Neuronal stem cell (in vitro differentiated cells): ENCODE measurements around the gene TWF2.

Source experiments
- DNase-seq: peaks from one replicate; pipeline ENCODE4 v3.0.0-alpha.2; 2013; ENCODE audit warnings: low spot score
- H2AFZ ChIP-seq: one replicate; pipeline ENCODE4 v1.6.1; 2013; ENCODE audit warnings: mild to moderate bottlenecking, low read length, inconsistent platforms
- H2AK5ac ChIP-seq: 2 replicates; pipeline ENCODE4 v1.6.1; 2013; ENCODE audit warnings: low read depth, mild to moderate bottlenecking, inconsistent platforms, low read length, moderate library complexity, mixed read lengths
- H2BK120ac ChIP-seq: 2 replicates; pipeline ENCODE4 v1.6.1; 2013; ENCODE audit warnings: low read depth, mild to moderate bottlenecking, inconsistent platforms, low read length, moderate library complexity, mixed read lengths
- H2BK12ac ChIP-seq: one replicate; pipeline ENCODE4 v1.6.1; 2013; ENCODE audit warnings: low read length, inconsistent platforms
- H2BK15ac ChIP-seq: 2 replicates; pipeline ENCODE4 v1.6.1; 2013; ENCODE audit warnings: mild to moderate bottlenecking, low read length, inconsistent platforms, mixed read lengths
- H2BK5ac ChIP-seq: one replicate; pipeline ENCODE4 v1.6.1; 2013; ENCODE audit warnings: inconsistent platforms, mild to moderate bottlenecking, low read length, moderate library complexity
- H3K14ac ChIP-seq: one replicate; pipeline ENCODE4 v1.6.1; 2013; ENCODE audit warnings: low read length, inconsistent platforms
- H3K18ac ChIP-seq: 2 replicates; pipeline ENCODE4 v1.6.1; 2013; ENCODE audit warnings: low read length, inconsistent platforms
- H3K23ac ChIP-seq: 2 replicates; pipeline ENCODE4 v1.6.1; 2013; ENCODE audit warnings: low read depth, mild to moderate bottlenecking, mixed read lengths, low read length, inconsistent platforms; ENCODE audit not compliant: poor library complexity
- H3K27ac ChIP-seq: replicated peaks from 3 replicates; pipeline ENCODE4 v1.5.1; 2013; ENCODE audit warnings: low read length, inconsistent platforms
- H3K27me3 ChIP-seq, 3 experiments: 2 replicates each; pipeline ENCODE4 v1.6.1; 2013; ENCODE audit warnings: low read length in 3 of 3, mild to moderate bottlenecking in 2 of 3, inconsistent platforms in 1 of 3, low read depth in 1 of 3, mixed read lengths in 1 of 3, moderate library complexity in 1 of 3; ENCODE audit not compliant: control insufficient read depth in 3 of 3, insufficient read depth in 3 of 3
- H3K36me3 ChIP-seq, 2 donors: replicated peaks in 1 of 2; 2 replicates each; pipeline ENCODE4 v1.6.1; 2013; ENCODE audit warnings: low read length in 2 of 2; ENCODE audit not compliant: control insufficient read depth in 2 of 2, insufficient read depth in 2 of 2
- H3K4ac ChIP-seq: 2 replicates; pipeline ENCODE4 v1.6.1; 2013; ENCODE audit warnings: inconsistent platforms, mild to moderate bottlenecking, low read length, moderate library complexity
- H3K4me1 ChIP-seq, 2 donors: 1 replicate in 1 of 2; 2 replicates in 1 of 2; pipeline ENCODE4 v1.6.1; 2013; ENCODE audit warnings: low read length in 2 of 2, low read depth in 1 of 2; ENCODE audit not compliant: control insufficient read depth in 2 of 2, insufficient read depth in 1 of 2
- H3K4me2 ChIP-seq: one replicate; pipeline ENCODE4 v1.6.1; 2013; ENCODE audit warnings: mild to moderate bottlenecking, low read length, inconsistent platforms; ENCODE audit not compliant: insufficient read depth, poor library complexity, severe bottlenecking
- H3K4me3 ChIP-seq, 2 donors: 2 replicates each; pipeline ENCODE4 v1.5.1; 2013; ENCODE audit warnings: low read length in 2 of 2, mild to moderate bottlenecking in 2 of 2, inconsistent platforms in 1 of 2, moderate library complexity in 1 of 2
- H3K79me1 ChIP-seq: one replicate; pipeline ENCODE4 v1.6.1; 2013; ENCODE audit warnings: low read depth, mild to moderate bottlenecking, inconsistent platforms, low read length, moderate library complexity
- H3K9ac ChIP-seq: one replicate; pipeline ENCODE4 v1.6.1; 2013; ENCODE audit warnings: mild to moderate bottlenecking, low read depth, low read length, inconsistent platforms; ENCODE audit not compliant: poor library complexity
- H3K9me3 ChIP-seq, 2 donors: replicated peaks in 1 of 2; 2 replicates each; pipeline versions ENCODE3 to v1.6.1; 2013; ENCODE audit warnings: low read length in 2 of 2, mild to moderate bottlenecking in 2 of 2, inconsistent platforms in 1 of 2, low read depth in 1 of 2, mixed read lengths in 1 of 2, moderate library complexity in 1 of 2; ENCODE audit not compliant: control insufficient read depth in 2 of 2, insufficient read depth in 1 of 2
- H4K8ac ChIP-seq: one replicate; pipeline ENCODE4 v1.6.1; 2013; ENCODE audit warnings: low read depth, mild to moderate bottlenecking, inconsistent platforms, low read length, moderate library complexity
- H4K91ac ChIP-seq: one replicate; pipeline ENCODE4 v1.6.1; 2013; ENCODE audit warnings: low read length, low read depth, mild to moderate bottlenecking, inconsistent platforms; ENCODE audit not compliant: poor library complexity
- WGBS, 2 donors: extraction: QIAGEN DNeasy Blood & Tissue Kit; methylation state at CpG; one replicate each; pipeline ENCODE4 v1.1.7; 2013; ENCODE audit warnings: missing lambda C conversion rate in 2 of 2, mixed read lengths in 1 of 2; ENCODE audit not compliant: insufficient read length in 2 of 2, insufficient replicate concordance in 1 of 2; ENCODE audit errors: extremely low coverage in 2 of 2; 5-methylcytosine and 5-hydroxymethylcytosine counted together

TWF2 gene

DNA sequence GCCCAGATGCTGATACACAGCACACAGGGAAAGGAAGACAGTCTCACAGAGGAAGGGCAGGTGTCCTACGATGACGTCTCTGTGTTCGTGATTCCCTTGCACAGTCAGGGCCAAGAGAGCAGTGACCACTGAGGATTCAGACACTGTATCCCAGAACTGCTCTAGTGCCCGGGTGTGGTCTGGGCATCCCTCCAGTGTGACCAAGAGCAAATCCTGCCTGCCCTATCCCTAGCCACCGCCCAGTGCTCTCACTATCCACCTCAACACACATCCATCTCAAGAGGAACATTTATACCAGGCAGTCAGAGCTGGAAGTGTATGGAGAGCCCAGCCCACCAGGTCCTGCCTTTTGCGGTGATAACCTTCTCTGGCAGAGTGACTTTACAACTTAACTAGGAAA is 10.7 kb upstream of the TWF2 start:
- Histone ChIP-seq H2BK5ac (no peak overlapping the region), H3K23ac (no peak overlapping the region), H3K27ac (no peak overlapping the region), H3K9me3 (no peaks in the 10 kb centered on the region), H2AK5ac (no peak overlapping the region), H4K91ac (no peak overlapping the region), H2BK120ac (no peak overlapping the region), H3K14ac (no peak overlapping the region), H3K4me2 (no peak overlapping the region), H3K27me3 (peaks cover 0 to 20% (median 0%) of the 10 kb centered on the region in 3 experiments), H3K36me3 (peaks cover 16 to 59% of the 10 kb centered on the region in 2 donors), H3K9ac (no peak overlapping the region), H3K4me3 (no peak overlapping the region), H3K4ac (no peak overlapping the region), H3K18ac (no peak overlapping the region), H3K79me1 (no peaks in the 10 kb centered on the region), H2BK12ac (no peak overlapping the region), H3K4me1 (peaks cover 0 to 5% of the 10 kb centered on the region in 2 donors), H2AFZ (no peak overlapping the region), H4K8ac (no peak overlapping the region), H2BK15ac (no peak overlapping the region)
- WGBS, 2 donors: no CpG with 5 or more reads among the region's 6 CpGs
- no peak for DNase-seq

DNA sequence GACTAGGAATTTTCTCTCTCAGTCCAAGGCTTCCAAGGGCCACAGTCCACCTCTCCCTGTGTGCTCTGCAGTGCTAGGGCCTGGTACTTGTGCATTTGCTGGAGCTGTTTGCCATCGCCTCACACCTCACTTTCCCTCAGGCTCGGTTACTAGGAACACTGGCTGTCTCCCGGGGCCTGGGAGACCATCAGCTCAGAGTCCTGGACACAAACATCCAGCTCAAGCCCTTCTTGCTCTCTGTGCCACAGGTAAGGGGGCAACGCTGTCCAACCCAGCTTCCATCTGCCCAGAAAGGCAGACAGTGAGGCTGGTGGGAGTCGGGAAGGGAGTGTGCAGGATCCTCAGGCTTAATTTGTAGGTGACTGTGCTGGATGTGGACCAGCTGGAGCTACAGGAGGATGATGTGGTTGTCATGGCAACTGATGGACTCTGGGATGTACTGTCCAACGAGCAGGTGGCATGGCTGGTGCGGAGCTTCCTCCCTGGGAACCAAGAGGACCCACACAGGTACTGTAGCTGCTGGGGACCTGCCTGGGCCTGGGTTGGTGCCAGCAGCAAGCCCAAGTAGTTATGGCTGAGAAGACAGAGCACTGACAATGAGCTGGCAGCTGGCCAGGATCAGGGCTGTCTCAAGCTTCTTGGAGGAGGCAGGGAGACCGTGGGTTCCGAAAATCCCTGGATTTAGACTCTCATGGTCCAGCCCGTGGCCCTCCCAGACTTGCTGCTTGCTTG is 10.0 kb upstream of the TWF2 start:
- H3K18ac ChIP-seq: no peak overlapping the region
- no peak overlapping the region for H2BK120ac ChIP-seq
- no peak overlapping the region for H3K23ac ChIP-seq
- no peak overlapping the region for H2AFZ ChIP-seq
- no peak overlapping the region for H2AK5ac ChIP-seq
- no peak overlapping the region for H2BK12ac ChIP-seq
- H3K9ac ChIP-seq: no peak overlapping the region
- no peak overlapping the region for H3K27ac ChIP-seq
- H4K91ac ChIP-seq: no peak overlapping the region
- no peaks in the 10 kb centered on the region for H3K9me3 ChIP-seq
- H3K14ac ChIP-seq: no peak overlapping the region
- no peaks in the 10 kb centered on the region for H3K79me1 ChIP-seq
- peaks cover 0 to 5% of the 10 kb centered on the region in 2 donors for H3K4me1 ChIP-seq
- no peak overlapping the region for H2BK15ac ChIP-seq
- H3K4ac ChIP-seq: no peak overlapping the region
- WGBS, 2 donors: no CpG with 5 or more reads among the region's 10 CpGs
- no peak overlapping the region for H3K4me3 ChIP-seq
- H3K27me3 ChIP-seq: peaks cover 0 to 25% (median 0%) of the 10 kb centered on the region in 3 experiments
- H3K36me3 ChIP-seq: peaks cover 13 to 52% of the 10 kb centered on the region in 2 donors
- no peak for DNase-seq
- no peak overlapping the region for H4K8ac ChIP-seq
- H2BK5ac ChIP-seq: no peak overlapping the region
- no peak overlapping the region for H3K4me2 ChIP-seq

DNA sequence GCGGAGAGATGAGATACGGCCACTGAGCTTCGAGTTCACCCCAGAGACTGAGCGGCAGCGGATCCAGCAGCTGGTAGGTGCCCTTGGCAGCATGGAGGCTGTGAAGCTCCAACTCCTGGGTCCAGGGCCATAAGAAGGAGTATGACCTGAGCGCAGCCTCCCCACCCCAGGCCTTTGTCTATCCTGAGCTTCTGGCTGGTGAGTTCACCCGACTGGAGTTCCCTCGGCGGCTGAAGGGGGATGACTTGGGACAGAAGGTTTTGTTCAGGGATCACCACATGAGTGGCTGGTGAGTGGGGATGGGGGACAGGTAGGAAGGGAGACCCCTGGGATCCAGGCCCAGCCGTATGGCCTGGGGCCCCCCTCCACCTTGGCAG is 9.2 kb upstream of the TWF2 start:
- H3K9ac ChIP-seq: no peak overlapping the region
- no peak overlapping the region for H2AFZ ChIP-seq
- H2AK5ac ChIP-seq: no peak overlapping the region
- H4K8ac ChIP-seq: no peak overlapping the region
- H3K4me2 ChIP-seq: no peak overlapping the region
- peaks cover 0 to 26% (median 0%) of the 10 kb centered on the region in 3 experiments for H3K27me3 ChIP-seq
- no peak overlapping the region for H3K27ac ChIP-seq
- no peak overlapping the region for H3K14ac ChIP-seq
- peaks cover 4 to 7% of the 10 kb centered on the region in 2 donors for H3K9me3 ChIP-seq
- no CpG with 5 or more reads among the region's 10 CpGs for WGBS, 2 donors
- H2BK15ac ChIP-seq: no peak overlapping the region
- H3K4me1 ChIP-seq: peaks cover 0 to 5% of the 10 kb centered on the region in 2 donors
- H3K79me1 ChIP-seq: no peaks in the 10 kb centered on the region
- H2BK12ac ChIP-seq: no peak overlapping the region
- H3K18ac ChIP-seq: no peak overlapping the region
- DNase-seq: no peak
- no peak overlapping the region for H4K91ac ChIP-seq
- H2BK5ac ChIP-seq: no peak overlapping the region
- no peak overlapping the region for H3K23ac ChIP-seq
- peaks cover 6 to 44% of the 10 kb centered on the region in 2 donors for H3K36me3 ChIP-seq
- no peak overlapping the region for H3K4me3 ChIP-seq
- H2BK120ac ChIP-seq: no peak overlapping the region
- no peak overlapping the region for H3K4ac ChIP-seq

DNA sequence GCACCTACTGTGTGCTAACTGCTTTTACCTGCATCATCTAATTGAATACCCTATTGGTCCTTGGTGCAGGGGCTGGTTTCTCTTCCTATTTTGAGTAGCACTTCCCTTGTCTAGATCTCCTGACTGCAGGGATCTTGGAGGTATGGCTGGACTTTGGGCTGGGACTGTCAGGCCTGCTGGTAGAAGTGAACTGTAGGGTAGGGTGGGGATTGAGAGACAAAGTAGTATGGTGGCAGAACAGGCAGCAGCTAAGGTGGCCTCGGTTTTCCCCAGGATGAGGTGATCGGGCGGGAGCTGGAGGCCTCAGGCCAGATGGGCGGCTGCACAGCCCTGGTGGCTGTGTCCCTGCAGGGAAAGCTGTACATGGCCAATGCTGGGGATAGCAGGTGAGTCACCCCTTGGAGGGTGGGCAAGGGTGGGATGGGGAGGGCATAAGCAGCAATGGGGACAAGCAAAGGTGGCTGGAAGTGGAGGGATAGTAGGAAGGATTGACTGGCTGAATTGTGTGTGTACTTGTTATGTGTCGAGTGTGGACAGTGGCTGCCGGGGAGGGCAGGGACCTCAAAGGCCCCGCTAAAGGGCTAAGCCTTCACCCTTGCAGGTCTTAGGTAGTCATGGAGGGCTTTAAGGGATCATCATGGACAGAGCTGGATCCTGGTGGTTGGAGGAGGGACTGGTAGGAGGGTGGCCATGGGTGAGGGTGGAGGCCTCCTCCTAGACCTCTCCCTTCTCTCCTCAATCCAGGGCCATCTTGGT is 8.6 kb upstream of the TWF2 start:
- no peak overlapping the region for H4K91ac ChIP-seq

More for the DNA sequence above, 8.6 kb upstream of the TWF2 start:
- H3K36me3 ChIP-seq: peaks cover 4 to 38% of the 10 kb centered on the region in 2 donors
- no peak overlapping the region for H3K9ac ChIP-seq
- H4K8ac ChIP-seq: no peak overlapping the region
- no peak overlapping the region for H2BK120ac ChIP-seq
- H3K14ac ChIP-seq: no peak overlapping the region
- no peak overlapping the region for H2BK5ac ChIP-seq
- H3K4me1 ChIP-seq: peaks cover 0 to 5% of the 10 kb centered on the region in 2 donors
- no peak overlapping the region for H3K4me2 ChIP-seq
- no peak for DNase-seq
- no peak overlapping the region for H3K18ac ChIP-seq
- peaks cover 0 to 26% (median 0%) of the 10 kb centered on the region in 3 experiments for H3K27me3 ChIP-seq
- no peak overlapping the region for H2AFZ ChIP-seq
- H2BK15ac ChIP-seq: no peak overlapping the region
- no peak overlapping the region for H2AK5ac ChIP-seq
- no peak overlapping the region for H2BK12ac ChIP-seq
- H3K27ac ChIP-seq: no peak overlapping the region
- H3K4me3 ChIP-seq: no peak overlapping the region
- no peaks in the 10 kb centered on the region for H3K79me1 ChIP-seq
- no CpG with 5 or more reads among the region's 7 CpGs for WGBS, 2 donors
- H3K23ac ChIP-seq: no peak overlapping the region
- no peak overlapping the region for H3K4ac ChIP-seq
- H3K9me3 ChIP-seq: peaks cover 4 to 7% of the 10 kb centered on the region in 2 donors
